HepG2 (cell line): ENCODE results near the gene GZF1. TPM values are rescaled to one million over a fixed set of nuclear protein-coding genes. Genes with fewer than 3 reads are reported as not detected.

ENCODE experiments used
- ARNT2 ChIP-seq: sonication (generic); formaldehyde crosslinking; IDR thresholded peaks from 2 replicates; pipeline ENCODE4 v1.8.0; 2022; ENCODE audit warnings: mild to moderate bottlenecking, low read depth, missing genetic modification reagents, moderate library complexity
- CHD2 ChIP-seq: IDR thresholded peaks from 2 replicates; pipeline ENCODE4 v1.6.1; 2011; ENCODE audit warnings: low read depth, low read length, improper control_type of control experiment
- GABPA ChIP-seq, 2 experiments: IDR thresholded peaks; 2 replicates each; pipeline ENCODE4 v1.6.1; 2011 to 2016; ENCODE audit warnings: low read depth in 2 of 2, low read length in 1 of 2, missing biosample characterization in 1 of 2, missing genetic modification characterization in 1 of 2
- JUN ChIP-seq: sonication (generic); formaldehyde crosslinking; IDR thresholded peaks from 2 replicates; pipeline ENCODE4 v1.4.0; 2020; ENCODE audit warnings: mild to moderate bottlenecking, missing genetic modification reagents
- TEAD3 ChIP-seq: optimal IDR thresholded peaks from 2 replicates; pipeline ENCODE3; 2016; ENCODE audit warnings: borderline replicate concordance
- YY1 ChIP-seq: IDR thresholded peaks from 2 replicates; pipeline ENCODE4 v1.6.1; 2011; ENCODE audit warnings: low read length, low read depth, moderate library complexity, mild to moderate bottlenecking; ENCODE audit not compliant: insufficient read depth, insufficient replicate concordance
- ZBTB7A ChIP-seq: sonication (generic); formaldehyde crosslinking; IDR thresholded peaks from 2 replicates; pipeline ENCODE4 v1.8.0; 2022; ENCODE audit warnings: mild to moderate bottlenecking, missing genetic modification reagents
- ZNF333 ChIP-seq: sonication (generic); formaldehyde crosslinking; IDR thresholded peaks from 2 replicates; pipeline ENCODE4 v1.4.0; 2020; ENCODE audit warnings: mild to moderate bottlenecking, missing genetic modification reagents, borderline replicate concordance
- polyA plus RNA-seq, 8 experiments: library from polyadenylated mRNA; depleted of rRNA in 3 of 8; stranded (reverse) in 7 of 8; unstranded in 1 of 8; fragments of >200 nt; fragmentation: Illumina TruSeq in 4 of 8; extraction: Trizol in 4 of 8; gene quantifications; 2 replicates each; pipeline versions ENCODE4 v1.2.1 to v1.2.3, GENCODE V29; 2011 to 2016; ENCODE audit warnings: low read depth in 4 of 8, missing spikeins in 1 of 8, mixed read lengths in 1 of 8; ENCODE audit not compliant: insufficient read depth in 1 of 8
- total RNA-seq, 5 experiments: library from RNA; depleted of rRNA; stranded (reverse); fragments of >200 nt; fragmentation: Illumina TruSeq; extraction: Trizol; gene quantifications; 2 replicates each; pipeline ENCODE4 v1.2.3, GENCODE V29; 2016; ENCODE audit warnings: low read depth in 1 of 5
- TF ChIP-seq, protein P1 (sequence below): sonication (generic); formaldehyde crosslinking; IDR thresholded peaks from 2 replicates; pipeline ENCODE4 v1.5.0; 2020; ENCODE audit warnings: mild to moderate bottlenecking, missing genetic modification reagents, borderline replicate concordance
- TF ChIP-seq, protein P2 (sequence below): fragments of 450-650 bp; IDR thresholded peaks from 2 replicates; pipeline ENCODE4 v1.6.1; 2017
- TF ChIP-seq, protein P3 (sequence below): IDR thresholded peaks from 2 replicates; pipeline ENCODE4 v1.6.1; 2016; ENCODE audit warnings: low read depth, borderline replicate concordance
- TF ChIP-seq, protein P4 (sequence below): IDR thresholded peaks from 2 replicates; pipeline ENCODE4 v1.6.1; 2016
- TF ChIP-seq, protein P5 (sequence below): sonication (generic); formaldehyde crosslinking; IDR thresholded peaks from 2 replicates; pipeline ENCODE4 v1.9.0; 2021; ENCODE audit warnings: missing genetic modification reagents, mild to moderate bottlenecking, borderline replicate concordance

Gene GZF1
- total and polyA plus RNA-seq, 2 of the 13 experiments (the other 11 are each of a cell fraction or from before 2014, with no cell fraction given), result 16.9 to 26.0 TPM

DNA sequence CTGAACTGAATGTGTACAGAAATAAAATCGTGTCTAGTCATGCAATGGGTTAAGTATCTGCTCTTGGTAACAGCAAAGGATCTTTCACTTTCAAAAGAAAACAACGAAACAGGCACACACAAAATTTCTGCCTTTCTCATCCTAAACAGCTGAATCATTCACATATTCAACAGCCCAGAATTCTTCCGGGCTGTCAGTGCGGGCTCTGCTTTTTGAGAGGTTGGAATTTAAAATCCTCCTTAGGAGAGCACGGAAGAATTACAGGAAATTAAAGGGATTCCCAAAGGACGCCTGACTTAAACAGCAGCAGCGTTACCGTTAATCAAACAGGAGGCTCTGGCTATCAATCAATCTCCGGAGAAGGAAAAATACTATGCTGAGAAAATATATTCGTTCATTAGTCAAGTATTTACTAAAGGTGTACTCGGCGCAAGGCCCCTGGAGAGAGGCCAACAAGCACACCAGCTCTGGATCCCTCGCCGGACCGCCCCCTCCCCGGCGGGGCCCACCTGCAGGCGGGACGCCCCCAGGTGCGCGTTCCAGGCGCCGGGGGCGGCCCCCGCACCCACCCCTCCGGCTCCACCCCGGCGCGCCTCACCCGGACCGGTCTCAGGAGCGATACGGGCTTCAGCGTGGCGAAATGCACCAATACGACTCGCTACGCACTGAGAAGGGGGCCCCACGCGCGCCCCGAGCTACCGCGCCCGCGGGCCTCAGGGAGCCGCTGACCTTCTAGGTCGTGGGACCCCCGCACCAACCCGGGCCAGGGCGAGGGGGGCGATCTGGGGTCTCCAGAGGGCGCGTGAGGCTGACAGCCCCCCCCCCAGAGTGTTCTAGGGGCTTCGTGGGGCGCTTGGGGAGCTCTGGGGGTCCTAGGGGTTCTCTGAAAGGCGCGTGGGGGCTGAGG is 58.3 kb downstream of the GZF1 start (continued):
- no peak for TF ChIP-seq ZNF333 (CRISPR knock-in tag)
- no peak for TF ChIP-seq ZBTB7A (CRISPR knock-in tag)
- TF ChIP-seq TEAD3, result peak; percentile 24
- TF ChIP-seq, protein P1, sequence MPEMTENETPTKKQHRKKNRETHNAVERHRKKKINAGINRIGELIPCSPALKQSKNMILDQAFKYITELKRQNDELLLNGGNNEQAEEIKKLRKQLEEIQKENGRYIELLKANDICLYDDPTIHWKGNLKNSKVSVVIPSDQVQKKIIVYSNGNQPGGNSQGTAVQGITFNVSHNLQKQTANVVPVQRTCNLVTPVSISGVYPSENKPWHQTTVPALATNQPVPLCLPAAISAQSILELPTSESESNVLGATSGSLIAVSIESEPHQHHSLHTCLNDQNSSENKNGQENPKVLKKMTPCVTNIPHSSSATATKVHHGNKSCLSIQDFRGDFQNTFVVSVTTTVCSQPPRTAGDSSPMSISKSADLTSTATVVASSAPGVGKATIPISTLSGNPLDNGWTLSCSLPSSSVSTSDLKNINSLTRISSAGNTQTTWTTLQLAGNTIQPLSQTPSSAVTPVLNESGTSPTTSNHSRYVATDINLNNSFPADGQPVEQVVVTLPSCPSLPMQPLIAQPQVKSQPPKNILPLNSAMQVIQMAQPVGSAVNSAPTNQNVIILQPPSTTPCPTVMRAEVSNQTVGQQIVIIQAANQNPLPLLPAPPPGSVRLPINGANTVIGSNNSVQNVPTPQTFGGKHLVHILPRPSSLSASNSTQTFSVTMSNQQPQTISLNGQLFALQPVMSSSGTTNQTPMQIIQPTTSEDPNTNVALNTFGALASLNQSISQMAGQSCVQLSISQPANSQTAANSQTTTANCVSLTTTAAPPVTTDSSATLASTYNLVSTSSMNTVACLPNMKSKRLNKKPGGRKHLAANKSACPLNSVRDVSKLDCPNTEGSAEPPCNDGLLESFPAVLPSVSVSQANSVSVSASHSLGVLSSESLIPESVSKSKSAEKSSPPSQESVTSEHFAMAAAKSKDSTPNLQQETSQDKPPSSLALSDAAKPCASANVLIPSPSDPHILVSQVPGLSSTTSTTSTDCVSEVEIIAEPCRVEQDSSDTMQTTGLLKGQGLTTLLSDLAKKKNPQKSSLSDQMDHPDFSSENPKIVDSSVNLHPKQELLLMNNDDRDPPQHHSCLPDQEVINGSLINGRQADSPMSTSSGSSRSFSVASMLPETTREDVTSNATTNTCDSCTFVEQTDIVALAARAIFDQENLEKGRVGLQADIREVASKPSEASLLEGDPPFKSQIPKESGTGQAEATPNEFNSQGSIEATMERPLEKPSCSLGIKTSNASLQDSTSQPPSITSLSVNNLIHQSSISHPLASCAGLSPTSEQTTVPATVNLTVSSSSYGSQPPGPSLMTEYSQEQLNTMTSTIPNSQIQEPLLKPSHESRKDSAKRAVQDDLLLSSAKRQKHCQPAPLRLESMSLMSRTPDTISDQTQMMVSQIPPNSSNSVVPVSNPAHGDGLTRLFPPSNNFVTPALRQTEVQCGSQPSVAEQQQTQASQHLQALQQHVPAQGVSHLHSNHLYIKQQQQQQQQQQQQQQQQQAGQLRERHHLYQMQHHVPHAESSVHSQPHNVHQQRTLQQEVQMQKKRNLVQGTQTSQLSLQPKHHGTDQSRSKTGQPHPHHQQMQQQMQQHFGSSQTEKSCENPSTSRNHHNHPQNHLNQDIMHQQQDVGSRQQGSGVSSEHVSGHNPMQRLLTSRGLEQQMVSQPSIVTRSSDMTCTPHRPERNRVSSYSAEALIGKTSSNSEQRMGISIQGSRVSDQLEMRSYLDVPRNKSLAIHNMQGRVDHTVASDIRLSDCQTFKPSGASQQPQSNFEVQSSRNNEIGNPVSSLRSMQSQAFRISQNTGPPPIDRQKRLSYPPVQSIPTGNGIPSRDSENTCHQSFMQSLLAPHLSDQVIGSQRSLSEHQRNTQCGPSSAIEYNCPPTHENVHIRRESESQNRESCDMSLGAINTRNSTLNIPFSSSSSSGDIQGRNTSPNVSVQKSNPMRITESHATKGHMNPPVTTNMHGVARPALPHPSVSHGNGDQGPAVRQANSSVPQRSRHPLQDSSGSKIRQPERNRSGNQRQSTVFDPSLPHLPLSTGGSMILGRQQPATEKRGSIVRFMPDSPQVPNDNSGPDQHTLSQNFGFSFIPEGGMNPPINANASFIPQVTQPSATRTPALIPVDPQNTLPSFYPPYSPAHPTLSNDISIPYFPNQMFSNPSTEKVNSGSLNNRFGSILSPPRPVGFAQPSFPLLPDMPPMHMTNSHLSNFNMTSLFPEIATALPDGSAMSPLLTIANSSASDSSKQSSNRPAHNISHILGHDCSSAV (CRISPR knock-in tag), result no peak
- TF ChIP-seq, protein P2, sequence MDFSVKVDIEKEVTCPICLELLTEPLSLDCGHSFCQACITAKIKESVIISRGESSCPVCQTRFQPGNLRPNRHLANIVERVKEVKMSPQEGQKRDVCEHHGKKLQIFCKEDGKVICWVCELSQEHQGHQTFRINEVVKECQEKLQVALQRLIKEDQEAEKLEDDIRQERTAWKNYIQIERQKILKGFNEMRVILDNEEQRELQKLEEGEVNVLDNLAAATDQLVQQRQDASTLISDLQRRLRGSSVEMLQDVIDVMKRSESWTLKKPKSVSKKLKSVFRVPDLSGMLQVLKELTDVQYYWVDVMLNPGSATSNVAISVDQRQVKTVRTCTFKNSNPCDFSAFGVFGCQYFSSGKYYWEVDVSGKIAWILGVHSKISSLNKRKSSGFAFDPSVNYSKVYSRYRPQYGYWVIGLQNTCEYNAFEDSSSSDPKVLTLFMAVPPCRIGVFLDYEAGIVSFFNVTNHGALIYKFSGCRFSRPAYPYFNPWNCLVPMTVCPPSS, result no peak
- no peak for TF ChIP-seq JUN (CRISPR knock-in tag)
- TF ChIP-seq, protein P3, sequence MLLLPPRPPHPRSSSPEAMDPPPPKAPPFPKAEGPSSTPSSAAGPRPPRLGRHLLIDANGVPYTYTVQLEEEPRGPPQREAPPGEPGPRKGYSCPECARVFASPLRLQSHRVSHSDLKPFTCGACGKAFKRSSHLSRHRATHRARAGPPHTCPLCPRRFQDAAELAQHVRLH (CRISPR knock-in tag), result no peak
- TF ChIP-seq, protein P4, sequence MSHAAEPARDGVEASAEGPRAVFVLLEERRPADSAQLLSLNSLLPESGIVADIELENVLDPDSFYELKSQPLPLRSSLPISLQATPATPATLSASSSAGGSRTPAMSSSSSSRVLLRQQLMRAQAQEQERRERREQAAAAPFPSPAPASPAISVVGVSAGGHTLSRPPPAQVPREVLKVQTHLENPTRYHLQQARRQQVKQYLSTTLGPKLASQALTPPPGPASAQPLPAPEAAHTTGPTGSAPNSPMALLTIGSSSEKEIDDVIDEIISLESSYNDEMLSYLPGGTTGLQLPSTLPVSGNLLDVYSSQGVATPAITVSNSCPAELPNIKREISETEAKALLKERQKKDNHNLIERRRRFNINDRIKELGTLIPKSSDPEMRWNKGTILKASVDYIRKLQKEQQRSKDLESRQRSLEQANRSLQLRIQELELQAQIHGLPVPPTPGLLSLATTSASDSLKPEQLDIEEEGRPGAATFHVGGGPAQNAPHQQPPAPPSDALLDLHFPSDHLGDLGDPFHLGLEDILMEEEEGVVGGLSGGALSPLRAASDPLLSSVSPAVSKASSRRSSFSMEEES, result no peak
- no peak for TF ChIP-seq CHD2
- TF ChIP-seq ARNT2, result peak; percentile 47; the same call in 1 of the 2 replicates
- no peak for TF ChIP-seq YY1
- TF ChIP-seq, protein P5, sequence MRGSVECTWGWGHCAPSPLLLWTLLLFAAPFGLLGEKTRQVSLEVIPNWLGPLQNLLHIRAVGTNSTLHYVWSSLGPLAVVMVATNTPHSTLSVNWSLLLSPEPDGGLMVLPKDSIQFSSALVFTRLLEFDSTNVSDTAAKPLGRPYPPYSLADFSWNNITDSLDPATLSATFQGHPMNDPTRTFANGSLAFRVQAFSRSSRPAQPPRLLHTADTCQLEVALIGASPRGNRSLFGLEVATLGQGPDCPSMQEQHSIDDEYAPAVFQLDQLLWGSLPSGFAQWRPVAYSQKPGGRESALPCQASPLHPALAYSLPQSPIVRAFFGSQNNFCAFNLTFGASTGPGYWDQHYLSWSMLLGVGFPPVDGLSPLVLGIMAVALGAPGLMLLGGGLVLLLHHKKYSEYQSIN (CRISPR knock-in tag), result no peak
- no peak for TF ChIP-seq GABPA (IDR thresholded peaks at IDR 0.05; ENCODE audit: low read depth, low read length)
- no peak for TF ChIP-seq GABPA (CRISPR knock-in tag; IDR thresholded peaks at IDR 0.05; ENCODE audit: low read depth)
